ENCODE measurements around the gene TMCO4. TPM values are rescaled to one million over a fixed set of nuclear protein-coding genes. Genes with fewer than 3 reads are reported as not detected.

TMCO4 gene
- total and polyA plus RNA-seq, 2 of the 4 experiments (the other 2 are of a cell fraction), result 7.3 to 8.6 TPM

DNA sequence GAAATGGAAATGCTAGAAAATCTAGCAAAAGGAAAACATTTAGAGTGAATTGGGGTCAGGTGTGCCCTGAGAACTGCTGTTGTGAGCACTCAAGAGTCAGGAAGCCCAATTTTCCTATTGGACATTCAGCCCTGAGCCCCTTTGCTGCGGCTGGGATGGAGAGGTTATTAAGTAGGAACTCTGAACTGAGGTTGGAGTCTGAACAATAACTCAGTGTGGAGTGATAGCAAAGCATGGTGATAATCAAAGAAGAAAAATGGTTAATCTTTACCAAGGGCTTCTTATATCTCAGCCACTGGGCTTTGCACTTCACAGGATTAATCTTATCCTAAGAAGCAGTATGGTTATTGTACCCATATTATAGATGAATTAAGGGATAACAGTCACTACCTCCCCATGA is 52.0 kb downstream of the TMCO4 start:
- H3K23ac ChIP-seq (ENCODE audit: low read depth, low read length), result no peak overlapping the region
- H4K8ac ChIP-seq (ENCODE audit: low read depth in 2 of 2, low read length in 2 of 2), result no peak overlapping the region
- H3K9ac ChIP-seq (ENCODE audit: low read depth, low read length), result no peak overlapping the region
- no peaks in the 10 kb centered on the region for H3K9me3 ChIP-seq (ENCODE audit: control insufficient read depth, insufficient read depth, low read length)
- no peak overlapping the region for H4K5ac ChIP-seq (ENCODE audit: low read depth, low read length)
- no peaks in the 10 kb centered on the region for H4K20me1 ChIP-seq (ENCODE audit: insufficient read depth, low read length)
- ATAC-seq (ENCODE audit: low read depth), result no peak
- no peak overlapping the region for H2AK9ac ChIP-seq (replicated peaks; ENCODE audit: low read depth, low read length, poor library complexity)
- H2BK120ac ChIP-seq (ENCODE audit: low read depth, low read length), result no peak overlapping the region
- BruUV-seq (replicated peaks), result no TSS peak
- no peak overlapping the region for H3K4me3 ChIP-seq (ENCODE audit: insufficient read depth, low read depth, low read length)
- no peak overlapping the region for H2AK5ac ChIP-seq (ENCODE audit: low read depth, low read length)
- intact Hi-C loops (cut with micrococcal nuclease), result no loop called here
- no peak overlapping the region for H2BK20ac ChIP-seq (ENCODE audit: low read depth, low read length)
- peaks cover 25% of the 10 kb centered on the region for H3K36me3 ChIP-seq (ENCODE audit: control insufficient read depth, insufficient read depth, low read length)
- no peaks in the 10 kb centered on the region; the same call in none of the 2 replicates for H3K9me1 ChIP-seq (ENCODE audit: insufficient read depth, low read length)
- no peak overlapping the region for H2AFZ ChIP-seq (replicated peaks; ENCODE audit: low read length, poor library complexity)
- H3K56ac ChIP-seq (ENCODE audit: extremely low read depth, insufficient read depth, low read length), result no peak overlapping the region
- POLR2A ChIA-PET (ENCODE audit: unreplicated experiment), result no interaction called here
- DNase-seq, result no peak
- no peaks in the 10 kb centered on the region for H3K4me1 ChIP-seq (ENCODE audit: control insufficient read depth, insufficient read depth, low read length)
- no peak overlapping the region for H3K27ac ChIP-seq (ENCODE audit: insufficient read depth, low read length)
- WGBS, 2 experiments (ENCODE audit: extremely low coverage in 2 of 2, insufficient read length in 1 of 2), result no CpG with 5 or more reads among the region's 1 CpG
- H3K79me1 ChIP-seq (ENCODE audit: low read depth in 1 of 2, low read length in 2 of 2), result 0 out of 4 replicates have a peak, but pooled peaks cover 0 to 3% of the 10 kb centered on the region in 2 experiments
- H3K18ac ChIP-seq (ENCODE audit: low read depth, low read length), result no peak overlapping the region
- dilution Hi-C loops (cut with HindIII; ENCODE audit: low sequenced_read_pairs, unreplicated experiment), result no loop called here
- no peak overlapping the region for H4K91ac ChIP-seq (ENCODE audit: insufficient read depth, low read depth, low read length)
- H2BK15ac ChIP-seq (ENCODE audit: low read depth, low read length), result no peak overlapping the region
- in situ Hi-C loops (cut with MboI; ENCODE audit: low sequenced_read_pairs), result no loop called here
- H3K4ac ChIP-seq (ENCODE audit: low read depth, low read length), result no peak overlapping the region
- H3K4me2 ChIP-seq (ENCODE audit: low read depth, low read length), result no peak overlapping the region
- H2BK5ac ChIP-seq (ENCODE audit: low read depth, low read length, poor library complexity, severe bottlenecking), result no peak overlapping the region
- no peaks in the 10 kb centered on the region for H3K27me3 ChIP-seq (ENCODE audit: control insufficient read depth, insufficient read depth, low read length)
- CTCF ChIA-PET, result no interaction called here
- no peak overlapping the region for H3K14ac ChIP-seq (replicated peaks; ENCODE audit: low read depth, low read length)
- TF ChIP-seq POLR2A (IDR thresholded peaks at IDR 0.05; ENCODE audit: low read depth, low read length), result no peak
- TF ChIP-seq, protein P1, sequence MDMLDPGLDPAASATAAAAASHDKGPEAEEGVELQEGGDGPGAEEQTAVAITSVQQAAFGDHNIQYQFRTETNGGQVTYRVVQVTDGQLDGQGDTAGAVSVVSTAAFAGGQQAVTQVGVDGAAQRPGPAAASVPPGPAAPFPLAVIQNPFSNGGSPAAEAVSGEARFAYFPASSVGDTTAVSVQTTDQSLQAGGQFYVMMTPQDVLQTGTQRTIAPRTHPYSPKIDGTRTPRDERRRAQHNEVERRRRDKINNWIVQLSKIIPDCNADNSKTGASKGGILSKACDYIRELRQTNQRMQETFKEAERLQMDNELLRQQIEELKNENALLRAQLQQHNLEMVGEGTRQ (IDR thresholded peaks at IDR 0.05; ENCODE audit: low read depth, low read length), result no peak
- TF ChIP-seq CEBPB (IDR thresholded peaks at IDR 0.05; ENCODE audit: low read depth, low read length), result no peak
- no peak for TF ChIP-seq ELK1 (IDR thresholded peaks at IDR 0.05; ENCODE audit: borderline replicate concordance, low read depth, low read length)
- TF ChIP-seq RAD21 (IDR thresholded peaks at IDR 0.05; ENCODE audit: low read length), result no peak
- TF ChIP-seq RCOR1 (IDR thresholded peaks at IDR 0.05; ENCODE audit: insufficient replicate concordance, low read length), result no peak
- no peak for TF ChIP-seq CHD1 (IDR thresholded peaks at IDR 0.05; ENCODE audit: low read depth, low read length)
- no peak for TF ChIP-seq BHLHE40 (IDR thresholded peaks at IDR 0.05; ENCODE audit: low read depth, low read length)
- no peak for TF ChIP-seq NFE2L2 (IDR thresholded peaks at IDR 0.05; ENCODE audit: low read depth, low read length)
- no peak for TF ChIP-seq CTCF (conservative IDR thresholded peaks at IDR 0.05; ENCODE audit: low read depth, low read length)
- no peak for TF ChIP-seq RFX5 (IDR thresholded peaks at IDR 0.05; ENCODE audit: low read depth, low read length)
- no peak for TF ChIP-seq MAFK (IDR thresholded peaks at IDR 0.05; ENCODE audit: low read depth, low read length)
- TF ChIP-seq MAZ (IDR thresholded peaks at IDR 0.05; ENCODE audit: borderline replicate concordance, low read depth, low read length), result no peak
- no peak for TF ChIP-seq FOS (IDR thresholded peaks at IDR 0.05; ENCODE audit: low read depth, low read length)
- no peak for TF ChIP-seq SMC3 (IDR thresholded peaks at IDR 0.05; ENCODE audit: low read depth, low read length)
- TF ChIP-seq MXI1 (IDR thresholded peaks at IDR 0.05; ENCODE audit: borderline replicate concordance, low read depth, low read length), result no peak
